Activated CD4-positive, CD25-positive, alpha-beta regulatory T cell (primary cell): ENCODE data around the gene MVP.
A peak's percentile ranks its signal among the peaks of the same experiment; 100 is the strongest.
"Not testable (repeated sequence)": the region's sequence is repeated elsewhere in the genome, so short reads cannot be mapped to it uniquely, and the experiment has no call there.

Experiments used
- DNase-seq, 4 experiments: peaks; one replicate each; lab custom pipeline; 2025; lab: John Stamatoyannopoulos, UW

MVP gene

DNA sequence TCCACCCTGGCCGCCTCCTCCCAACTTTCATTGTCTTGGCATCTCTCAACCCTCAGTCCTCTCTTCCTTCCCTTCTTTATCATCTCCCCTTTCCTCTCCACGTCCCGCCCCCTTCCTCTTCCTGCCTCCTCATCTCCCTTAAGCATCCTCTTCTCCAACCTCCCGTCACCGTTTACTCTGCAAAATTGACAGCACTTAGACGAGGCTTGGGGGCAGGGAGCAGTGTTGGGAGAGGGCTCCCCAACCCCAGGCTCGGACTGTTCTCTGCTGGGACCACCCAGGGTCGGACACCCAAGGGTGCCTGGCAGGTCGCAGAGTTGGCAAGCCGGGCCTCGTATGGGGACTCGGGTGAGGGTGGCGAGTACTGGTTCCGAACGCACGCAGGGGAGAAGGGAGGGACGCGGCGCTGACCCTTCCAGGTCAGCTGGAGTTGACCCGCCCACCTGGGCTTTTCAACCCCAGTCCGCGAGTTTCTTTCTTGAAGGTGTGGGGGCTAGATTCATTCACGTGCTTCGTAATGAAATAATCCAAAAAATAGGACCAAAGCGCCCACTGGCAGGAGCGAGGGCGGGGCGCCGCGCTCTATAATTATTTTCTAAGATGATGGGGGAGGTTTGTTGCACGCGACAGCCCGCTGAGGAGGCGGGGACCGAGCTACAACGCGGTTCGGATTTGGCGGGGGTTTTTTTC, 5.1 kb upstream of the MVP start:
- peak in 1 of 4 experiments; percentile 51 for DNase-seq

DNA sequence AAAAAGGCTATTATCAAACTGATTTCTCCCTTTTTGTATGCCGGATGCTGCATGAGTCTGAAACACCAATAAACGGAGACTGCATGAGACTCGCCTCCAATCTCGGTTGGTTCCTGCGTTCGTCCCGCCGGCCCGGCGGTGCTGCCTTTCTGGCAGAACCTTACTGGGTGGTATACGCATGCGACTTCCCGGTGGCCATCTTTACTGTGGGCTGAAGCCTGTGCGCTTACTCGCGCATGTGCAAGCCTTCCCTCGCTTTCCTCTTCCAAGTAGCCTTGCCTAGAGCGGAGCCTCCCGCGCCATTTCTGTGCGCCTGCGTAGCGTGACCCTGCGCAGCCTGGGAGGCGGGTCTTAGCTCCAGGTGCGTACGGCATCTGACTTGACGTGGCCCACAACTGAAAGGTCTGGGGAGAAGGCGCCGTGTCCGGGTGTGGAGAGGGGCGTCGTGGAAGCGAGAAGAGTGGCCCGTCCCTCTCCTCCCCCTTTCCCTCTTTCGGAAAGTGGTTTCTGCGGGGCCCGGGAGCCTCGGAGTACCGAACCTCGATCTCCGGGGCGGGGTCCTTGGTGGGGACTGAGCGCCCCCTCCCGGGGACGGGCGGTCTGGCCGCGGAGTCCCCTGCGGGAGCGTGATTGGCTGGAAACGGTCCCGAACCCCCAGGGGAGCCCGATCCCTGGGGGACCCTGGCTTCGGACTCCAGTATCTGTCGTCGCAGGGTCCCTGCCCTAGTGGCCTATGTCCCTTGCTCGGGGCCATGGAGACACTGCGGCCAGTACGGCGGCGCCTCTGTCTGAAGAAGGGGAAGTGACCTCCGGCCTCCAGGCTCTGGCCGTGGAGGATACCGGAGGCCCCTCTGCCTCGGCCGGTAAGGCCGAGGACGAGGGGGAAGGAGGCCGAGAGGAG, 4.2 kb upstream of the MVP start, which contains the start of gene PAGR1:
Gene PAGR1 (plus strand): TSS at position 360 of the 901 bp plus-strand sequence. CDS start 374 bp downstream, at position 734.
- peak; percentile 92 to 95 (median 94) for DNase-seq

DNA sequence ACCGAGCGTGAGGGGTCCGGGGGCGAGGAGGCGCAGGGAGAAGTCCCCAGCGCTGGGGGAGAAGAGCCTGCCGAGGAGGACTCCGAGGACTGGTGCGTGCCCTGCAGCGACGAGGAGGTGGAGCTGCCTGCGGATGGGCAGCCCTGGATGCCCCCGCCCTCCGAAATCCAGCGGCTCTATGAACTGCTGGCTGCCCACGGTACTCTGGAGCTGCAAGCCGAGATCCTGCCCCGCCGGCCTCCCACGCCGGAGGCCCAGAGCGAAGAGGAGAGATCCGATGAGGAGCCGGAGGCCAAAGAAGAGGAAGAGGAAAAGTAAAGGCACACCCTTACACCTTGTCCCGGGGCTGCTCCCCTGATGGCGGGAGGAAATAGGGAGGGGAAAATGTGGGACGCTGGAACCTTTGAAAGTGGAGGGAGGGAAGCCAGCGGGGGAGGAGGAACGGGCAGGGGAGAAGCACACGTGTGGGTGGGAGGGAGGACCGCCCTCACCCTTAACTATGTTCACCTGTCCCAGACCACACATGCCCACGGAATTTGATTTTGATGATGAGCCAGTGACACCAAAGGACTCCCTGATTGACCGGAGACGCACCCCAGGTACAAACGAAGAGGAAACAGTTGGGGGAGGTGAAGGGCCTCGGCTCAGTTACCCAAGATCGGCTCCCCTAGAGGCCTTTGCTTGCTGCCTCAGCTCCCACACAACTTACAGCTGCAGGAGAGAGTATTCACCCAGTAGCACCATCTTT, 3.4 kb upstream of the MVP start:
- peak in 1 of 4 experiments; percentile 24 for DNase-seq

DNA sequence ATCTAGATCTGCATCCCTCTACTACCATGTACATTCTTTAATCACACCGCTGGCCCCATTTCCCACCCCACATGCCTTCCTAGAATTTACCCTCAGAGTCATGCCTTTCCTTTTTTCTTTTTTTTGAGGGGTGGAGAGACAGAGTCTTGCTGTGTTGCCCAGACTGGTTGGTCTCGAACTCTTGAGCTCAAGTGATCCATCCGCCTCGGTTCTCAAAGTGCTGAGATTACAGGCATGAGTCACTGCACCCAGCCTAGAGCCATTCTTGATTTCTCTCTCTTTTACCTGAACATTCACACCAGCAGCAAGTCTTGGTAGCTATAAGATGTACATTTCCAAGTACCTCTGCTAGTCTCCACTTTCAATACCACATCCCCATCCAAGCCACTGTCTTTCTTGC, 2.2 kb upstream of the MVP start:
- DNase-seq: no peak

DNA sequence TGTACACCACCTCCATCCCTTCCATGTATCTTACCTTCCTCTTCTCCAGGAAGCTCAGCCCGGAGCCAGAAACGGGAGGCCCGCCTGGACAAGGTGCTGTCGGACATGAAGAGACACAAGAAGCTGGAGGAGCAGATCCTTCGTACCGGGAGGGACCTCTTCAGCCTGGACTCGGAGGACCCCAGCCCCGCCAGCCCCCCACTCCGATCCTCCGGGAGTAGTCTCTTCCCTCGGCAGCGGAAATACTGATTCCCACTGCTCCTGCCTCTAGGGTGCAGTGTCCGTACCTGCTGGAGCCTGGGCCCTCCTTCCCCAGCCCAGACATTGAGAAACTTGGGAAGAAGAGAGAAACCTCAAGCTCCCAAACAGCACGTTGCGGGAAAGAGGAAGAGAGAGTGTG, 756 bp upstream of the MVP start:
- DNase-seq: no peak

DNA sequence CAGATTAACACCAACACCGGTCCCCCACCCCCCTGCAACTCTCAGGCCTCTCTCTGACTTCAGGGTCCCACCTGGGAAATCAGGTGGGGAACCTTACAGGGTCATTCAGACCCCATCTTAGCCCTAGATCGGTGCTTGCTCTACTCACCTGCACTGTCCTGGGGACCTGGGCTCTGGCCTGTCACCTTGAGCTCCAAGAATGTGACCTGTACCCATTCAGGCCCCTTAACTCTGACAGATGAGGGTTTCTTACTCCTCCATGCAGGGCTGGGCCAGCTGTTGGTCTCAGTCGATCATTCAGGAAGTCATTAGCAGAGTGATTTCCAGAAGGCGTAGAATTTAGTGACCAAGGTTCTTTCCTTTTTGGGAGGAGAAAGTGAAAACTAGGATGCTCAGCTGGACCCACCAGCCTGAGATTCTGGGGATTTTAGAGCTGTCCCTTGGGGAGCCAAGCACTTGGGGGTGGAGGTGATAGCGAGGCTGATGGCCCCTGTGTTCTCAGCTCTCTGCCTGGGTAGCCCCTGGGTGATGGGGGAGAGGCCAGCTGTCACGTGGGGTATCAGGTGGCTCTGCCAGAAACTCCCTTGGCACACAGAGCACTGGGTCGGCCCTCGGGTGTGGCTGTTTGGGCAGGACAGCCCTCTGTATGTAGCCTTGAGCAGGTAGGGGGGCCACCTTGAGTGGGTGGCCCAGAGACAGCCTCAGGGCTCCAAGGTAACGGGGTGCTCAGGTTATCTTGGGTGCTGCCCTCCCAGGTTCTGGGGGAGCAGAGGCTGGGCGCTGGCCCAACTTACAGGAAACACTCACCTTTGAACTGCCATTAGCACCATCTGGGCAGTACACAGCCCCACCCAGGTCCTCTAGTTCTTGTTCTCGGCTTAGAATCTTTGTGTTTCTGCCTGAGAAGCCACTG, 724 bp downstream of the MVP start:
- peak in 1 of 4 experiments; percentile 22 for DNase-seq

DNA sequence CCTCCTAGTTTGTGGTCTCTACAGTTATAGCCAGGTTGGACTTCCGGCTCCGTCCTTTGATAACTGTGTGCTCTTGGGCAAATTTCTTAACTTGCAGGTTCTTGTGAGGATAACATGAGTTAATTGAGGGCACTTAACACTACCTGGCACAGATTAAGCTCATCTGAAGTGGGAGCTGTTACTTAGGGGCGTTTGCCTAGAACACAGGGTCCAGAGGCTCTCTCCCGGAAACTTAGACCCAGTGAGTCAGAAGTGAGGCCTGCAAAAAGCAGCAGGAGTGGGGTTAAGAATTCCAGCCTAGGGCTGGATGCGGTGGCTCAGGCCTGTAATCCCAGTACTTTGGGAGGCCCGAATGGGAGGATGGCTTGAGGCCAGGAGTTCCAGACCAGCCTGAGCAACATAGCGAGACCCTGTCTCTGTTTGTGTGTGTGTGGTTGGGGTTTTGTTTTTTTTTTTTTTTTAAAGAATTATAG, 1.4 kb downstream of the MVP start:
- DNase-seq: no peak

DNA sequence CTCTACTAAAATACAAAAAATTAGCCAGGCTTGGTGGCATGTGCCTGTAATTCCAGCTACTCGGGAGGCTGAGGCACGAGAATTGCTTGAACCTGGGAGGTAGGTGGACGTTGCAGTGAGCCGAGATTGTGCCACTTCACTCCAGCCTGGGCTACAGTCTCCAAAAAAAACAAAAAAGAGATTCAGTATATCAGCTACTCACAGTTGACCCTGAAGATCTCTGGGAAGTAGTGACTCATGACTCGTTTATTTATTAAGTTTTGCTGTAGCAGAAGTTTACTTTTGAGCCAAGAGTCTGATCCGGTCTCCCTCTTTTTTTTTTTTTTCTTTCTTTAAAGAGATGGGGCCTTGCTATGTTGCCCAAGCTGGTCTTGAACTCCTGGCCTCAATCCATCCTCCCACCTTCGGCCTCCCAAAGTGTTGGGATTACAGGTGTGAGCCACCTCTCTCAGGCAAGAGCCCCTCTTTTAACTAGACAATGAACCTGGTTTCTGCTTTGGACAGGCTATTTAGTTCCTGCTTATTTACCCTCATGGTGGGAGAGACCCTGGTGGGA, 4.4 kb downstream of the MVP start:
- no peak for DNase-seq

DNA sequence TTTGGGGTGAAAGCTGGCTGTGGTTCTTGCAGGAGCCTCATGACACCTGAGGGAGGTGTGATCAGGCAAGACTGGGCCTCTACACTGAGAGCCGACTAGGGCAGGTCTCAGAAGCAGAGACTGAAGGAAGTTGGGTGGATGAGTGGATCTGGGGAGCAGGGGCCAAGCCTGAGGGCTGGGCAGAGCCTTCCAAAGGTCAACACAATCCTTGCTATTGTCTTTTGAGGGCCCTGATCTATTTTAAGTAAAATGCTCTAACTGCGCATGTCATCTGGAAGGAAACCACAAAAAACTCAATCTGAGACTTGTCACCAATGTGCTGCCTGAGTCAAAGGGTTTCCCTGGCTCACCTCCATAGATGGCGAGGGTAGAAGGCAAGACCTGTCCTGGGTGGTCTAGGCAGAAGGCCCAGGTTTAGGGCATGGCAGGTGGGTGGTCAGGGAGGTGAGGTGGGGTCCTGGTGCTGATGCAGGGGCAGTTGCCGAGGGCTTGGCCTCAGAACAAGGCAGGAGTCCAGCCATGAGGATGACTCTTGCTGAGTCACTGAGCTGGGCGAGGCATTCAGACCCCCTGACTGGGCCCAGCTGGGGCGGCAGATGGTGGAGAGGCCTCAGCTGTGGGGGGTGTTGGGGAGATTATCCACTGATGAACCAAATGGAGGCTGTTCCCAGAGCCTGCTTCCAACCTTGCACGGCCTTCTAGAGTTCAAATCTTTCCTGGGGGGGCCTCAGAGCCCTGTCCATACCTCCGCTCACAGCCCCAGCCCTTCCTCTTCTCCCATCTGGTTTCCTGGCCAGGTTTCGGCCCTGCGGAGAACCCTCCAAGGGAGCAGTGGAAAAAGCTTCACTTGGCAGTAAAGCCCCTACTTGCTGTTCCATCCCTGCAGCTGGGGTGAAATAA, 5.1 kb downstream of the MVP start:
- DNase-seq: no peak

DNA sequence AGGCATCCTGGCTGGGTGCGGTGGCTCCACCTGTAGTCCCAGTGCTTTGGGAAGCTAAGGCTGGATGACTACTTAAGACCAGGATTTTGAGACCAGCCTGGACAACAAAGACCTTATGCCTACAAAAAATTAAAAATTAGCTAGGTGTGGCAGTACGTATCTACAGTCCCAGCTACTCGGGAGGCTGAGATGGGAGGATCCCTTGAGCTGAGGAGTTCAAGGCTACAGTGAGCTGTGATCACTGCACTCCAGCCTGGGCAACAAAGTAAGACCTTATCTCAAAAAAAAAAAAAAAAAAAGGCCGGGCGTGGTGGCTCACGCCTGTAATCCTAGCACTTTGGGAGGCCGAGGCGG, 6.1 kb downstream of the MVP start:
- DNase-seq: no peak

DNA sequence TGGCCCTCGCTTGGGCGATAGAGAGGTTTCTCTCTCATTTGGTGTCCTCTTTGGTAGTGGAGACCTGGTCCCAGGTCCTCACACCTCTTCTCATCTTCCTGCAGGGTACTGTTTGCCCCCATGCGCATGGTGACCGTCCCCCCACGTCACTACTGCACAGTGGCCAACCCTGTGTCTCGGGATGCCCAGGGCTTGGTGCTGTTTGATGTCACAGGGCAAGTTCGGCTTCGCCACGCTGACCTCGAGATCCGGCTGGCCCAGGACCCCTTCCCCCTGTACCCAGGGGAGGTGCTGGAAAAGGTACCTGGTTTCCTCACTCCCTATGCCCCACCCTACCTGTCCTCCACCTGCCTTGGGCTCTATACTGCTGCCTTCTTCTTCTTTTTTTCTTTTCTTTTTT, 10.5 kb downstream of the MVP start:
- DNase-seq: no peak

DNA sequence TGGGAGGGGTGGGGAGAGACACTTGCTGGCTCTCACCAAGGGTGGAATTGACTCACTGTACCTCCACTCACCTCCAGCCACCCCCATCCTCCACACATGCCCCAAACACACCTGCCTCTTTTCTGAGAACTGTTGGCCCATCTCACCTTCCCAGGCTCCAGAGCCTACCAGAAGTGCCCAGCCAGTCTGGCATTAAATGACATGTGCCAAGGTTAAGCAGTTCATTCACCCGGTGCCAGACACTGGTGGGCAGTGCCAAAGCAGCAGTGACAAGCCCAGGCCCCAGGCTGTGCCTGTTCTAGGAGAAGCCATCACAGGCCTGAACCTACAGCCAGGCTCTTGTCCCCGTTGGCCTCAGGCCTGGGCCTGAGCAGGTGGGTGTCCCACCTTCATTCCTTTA, 11.2 kb downstream of the MVP start:
- no peak for DNase-seq

DNA sequence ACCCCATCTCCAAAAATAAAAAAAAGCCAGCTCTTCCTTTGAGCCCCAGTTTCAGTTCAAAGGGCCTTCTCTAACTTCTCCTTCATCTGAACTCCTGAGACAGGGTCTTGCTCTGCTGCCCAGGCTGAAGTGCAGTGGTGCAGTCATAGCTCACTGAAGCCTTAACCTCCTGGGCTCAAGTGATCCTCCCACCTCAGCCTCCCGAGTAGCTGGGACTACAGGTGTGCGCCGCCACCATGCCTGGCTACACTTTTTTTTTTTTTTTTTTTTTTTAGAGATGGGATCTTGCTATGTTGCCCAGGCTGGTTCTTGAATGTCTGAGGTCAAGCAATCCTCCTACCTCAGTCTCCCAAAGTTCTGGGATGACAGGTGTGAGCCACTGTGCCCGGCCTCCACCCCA, 13.0 kb downstream of the MVP start:
- not testable (repeated sequence) for DNase-seq

DNA sequence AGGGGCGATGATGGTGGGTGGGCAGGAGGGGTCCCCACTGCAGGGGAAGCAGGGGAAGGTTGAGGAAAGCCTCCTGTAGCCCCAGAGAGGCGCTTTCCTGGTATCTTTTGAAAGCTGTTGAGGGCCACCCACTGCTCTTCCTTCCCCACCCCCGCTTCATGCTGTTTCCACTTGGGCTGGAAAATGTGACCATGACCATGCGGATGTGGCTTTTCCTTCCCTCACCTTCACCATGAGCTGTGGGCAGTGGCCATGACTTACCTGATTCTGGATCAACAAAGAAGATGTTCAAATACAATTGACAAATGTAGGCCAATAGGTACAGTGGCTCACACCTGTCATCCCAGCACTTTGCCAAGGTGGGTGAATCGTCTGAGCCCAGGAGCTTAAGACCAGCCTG, 13.8 kb downstream of the MVP start:
- no peak for DNase-seq

DNA sequence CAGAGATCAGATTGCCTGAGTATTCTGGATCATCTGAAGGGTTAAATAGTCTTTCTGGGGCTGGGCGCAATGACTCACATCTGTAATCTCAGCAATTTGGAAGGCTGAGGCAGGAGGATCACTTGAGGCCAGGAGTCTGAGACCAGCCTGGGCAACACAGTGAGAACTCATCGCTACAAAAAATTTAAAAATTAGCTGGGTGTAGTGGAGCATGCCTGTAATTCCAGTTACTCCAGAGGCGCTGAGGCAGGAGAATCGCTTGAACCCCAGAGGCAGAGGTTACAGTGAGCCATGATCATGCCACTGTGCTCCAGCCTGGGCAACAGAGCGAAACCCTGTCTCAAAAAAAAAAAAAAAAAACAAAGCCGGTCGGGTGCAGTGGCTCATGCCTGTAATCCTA, 15.7 kb downstream of the MVP start:
- no peak for DNase-seq

DNA sequence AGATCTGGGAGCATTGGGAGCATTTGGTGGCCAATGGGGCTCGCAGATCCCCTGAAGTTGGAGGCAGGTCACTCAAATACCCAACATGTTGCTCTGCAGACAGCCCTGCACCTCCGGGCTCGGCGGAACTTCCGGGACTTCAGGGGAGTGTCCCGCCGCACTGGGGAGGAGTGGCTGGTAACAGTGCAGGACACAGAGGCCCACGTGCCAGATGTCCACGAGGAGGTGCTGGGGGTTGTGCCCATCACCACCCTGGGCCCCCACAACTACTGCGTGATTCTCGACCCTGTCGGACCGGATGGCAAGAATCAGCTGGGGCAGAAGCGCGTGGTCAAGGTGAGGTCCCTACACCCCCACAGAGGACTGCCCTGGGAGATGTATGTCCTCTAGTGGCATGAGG, 16.4 kb downstream of the MVP start:
- no peak for DNase-seq

DNA sequence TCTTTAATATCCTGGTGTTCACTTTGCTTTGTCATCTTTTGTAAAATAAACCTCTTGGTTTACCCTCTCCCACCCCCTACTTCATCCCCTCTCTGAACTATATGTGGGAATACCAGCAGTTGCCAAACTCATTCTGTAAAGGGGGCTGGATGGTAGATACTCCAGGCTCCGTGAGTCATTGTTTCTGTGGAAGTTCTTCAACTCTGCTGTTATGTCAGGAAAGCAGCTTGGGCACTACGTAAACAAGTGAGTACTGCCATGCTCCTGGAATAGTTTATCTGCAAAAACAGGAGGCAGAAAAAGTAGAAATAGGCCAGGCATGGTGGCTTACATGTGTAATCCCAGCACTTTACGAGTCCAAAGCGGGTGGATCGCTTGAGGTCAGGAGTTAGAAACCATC, 17.6 kb downstream of the MVP start:
- DNase-seq: no peak

DNA sequence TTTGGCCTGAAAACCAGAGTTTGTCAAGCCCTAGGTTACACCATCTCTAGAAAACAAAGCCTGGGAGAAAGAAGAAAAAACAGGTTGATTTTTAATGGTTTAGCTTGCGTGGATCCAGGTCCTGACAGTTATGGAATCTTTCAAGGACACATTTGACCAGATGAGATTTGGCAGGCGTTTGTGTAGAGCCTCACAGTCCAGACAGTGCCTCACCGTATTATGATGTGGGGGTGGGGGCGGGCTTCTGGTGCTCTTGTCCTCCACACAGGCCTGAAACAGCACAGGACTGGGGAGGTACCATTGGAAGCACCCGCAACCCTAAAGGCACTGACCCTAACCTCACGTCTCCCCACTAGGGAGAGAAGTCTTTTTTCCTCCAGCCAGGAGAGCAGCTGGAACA, 19.6 kb downstream of the MVP start:
- DNase-seq: no peak

DNA sequence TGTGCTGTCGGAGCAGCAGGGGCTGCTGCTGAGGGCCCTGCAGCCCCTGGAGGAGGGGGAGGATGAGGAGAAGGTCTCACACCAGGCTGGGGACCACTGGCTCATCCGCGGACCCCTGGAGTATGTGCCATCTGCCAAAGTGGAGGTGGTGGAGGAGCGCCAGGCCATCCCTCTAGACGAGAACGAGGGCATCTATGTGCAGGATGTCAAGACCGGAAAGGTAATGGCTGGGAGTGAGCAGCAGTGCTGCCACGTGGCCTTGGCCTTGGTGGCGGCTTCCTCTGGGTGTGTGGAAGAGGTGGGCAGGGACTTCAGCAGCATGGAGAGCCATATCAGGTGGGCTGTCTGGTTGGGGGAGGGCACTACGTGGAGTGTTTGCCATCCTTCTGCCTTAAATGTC, 20.0 kb downstream of the MVP start:
- DNase-seq: no peak

DNA sequence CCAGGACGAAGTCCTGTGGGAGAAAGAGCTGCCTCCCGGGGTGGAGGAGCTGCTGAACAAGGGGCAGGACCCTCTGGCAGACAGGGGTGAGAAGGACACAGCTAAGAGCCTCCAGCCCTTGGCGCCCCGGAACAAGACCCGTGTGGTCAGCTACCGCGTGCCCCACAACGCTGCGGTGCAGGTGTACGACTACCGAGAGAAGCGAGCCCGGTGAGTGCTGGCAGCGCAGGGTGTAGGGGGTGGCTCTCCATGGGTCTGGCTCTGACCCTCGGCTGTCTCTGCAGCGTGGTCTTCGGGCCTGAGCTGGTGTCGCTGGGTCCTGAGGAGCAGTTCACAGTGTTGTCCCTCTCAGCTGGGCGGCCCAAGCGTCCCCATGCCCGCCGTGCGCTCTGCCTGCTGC, 21.4 kb downstream of the MVP start:
- DNase-seq: no peak
